ENCODE results near the gene EFNA4. TPM values are rescaled to one million over a fixed set of nuclear protein-coding genes. Genes with fewer than 3 reads are reported as not detected.

Gene EFNA4
- total and polyA plus RNA-seq, 2 of the 8 experiments (the other 6 are each of a cell fraction or from before 2014, with no cell fraction given): 21.9 to 23.9 TPM

GRCh38 chr1:155084722-155085503 is 21.4 kb downstream of the EFNA4 start:
- Histone ChIP-seq H3K4me1 (replicated peaks in 1 of 4; ENCODE audit: control insufficient read depth in 3 of 4, insufficient read depth in 4 of 4, low read length in 3 of 4) (peaks cover 0 to 45% (median 23%) of the 10 kb centered on the region in 4 experiments; a peak in 6 of 7 replicates), H4K8ac (ENCODE audit: extremely low read depth, insufficient read depth, low read length) (peak overlapping the region; percentile 53), H2BK120ac (replicated peaks; ENCODE audit: low read depth, low read length) (peak overlapping the region; percentile 81), H2AK5ac (ENCODE audit: low read depth, low read length) (no peak overlapping the region), H4K5ac (ENCODE audit: insufficient read length, low read depth, low read length) (peak overlapping the region; percentile 92), H2AFZ (ENCODE audit: low read length) (peak overlapping the region; percentile 24), H2BK20ac (ENCODE audit: low read length) (no peak overlapping the region), H3K79me2 (ENCODE audit: control insufficient read depth in 1 of 2, insufficient read depth in 2 of 2, low read length in 2 of 2) (no peaks in the 10 kb centered on the region), H3K9ac (replicated peaks in 1 of 4; ENCODE audit: extremely low read depth in 1 of 4, low read depth in 3 of 4, low read length in 3 of 4) (peak overlapping the region in 2 of 4 experiments; percentile 9 to 10; a peak in 3 of 7 replicates), H3K56ac (replicated peaks; ENCODE audit: insufficient read length, low read depth, low read length) (peak overlapping the region; percentile 50), H4K91ac (replicated peaks; ENCODE audit: insufficient read length, low read length) (no peak overlapping the region), H3K27ac (ENCODE audit: low read depth, low read length) (no peak overlapping the region), H2BK5ac (ENCODE audit: low read depth, low read length) (peak overlapping the region; percentile 84), H3K9me3 (ENCODE audit: insufficient read depth in 2 of 2, low read depth in 1 of 2, low read length in 1 of 2) (no peaks in the 10 kb centered on the region), H3K14ac (ENCODE audit: insufficient read length) (no peak overlapping the region), H3K23ac (ENCODE audit: insufficient read length) (no peak overlapping the region), H2BK15ac (ENCODE audit: low read length) (peak overlapping the region; percentile 92; the same call in 1 of the 2 replicates), H3K79me1 (ENCODE audit: low read depth, low read length) (no peaks in the 10 kb centered on the region), H2BK12ac (ENCODE audit: low read depth, low read length) (no peak overlapping the region), H3K18ac (ENCODE audit: extremely low read depth, low read length) (peak overlapping the region; percentile 97), H3K36me3 (ENCODE audit: control insufficient read depth in 2 of 4, insufficient read depth in 4 of 4, low read length in 3 of 4) (no peaks in the 10 kb centered on the region), H3K4me2 (ENCODE audit: insufficient read depth in 1 of 2, low read depth in 2 of 2, low read length in 2 of 2) (peak overlapping the region; percentile 95 to 96), H3K23me2 (ENCODE audit: low read depth, low read length) (peaks cover 16% of the 10 kb centered on the region; the same call in 1 of the 2 replicates), H4K20me1 (replicated peaks in 1 of 2; ENCODE audit: control insufficient read depth in 1 of 2, insufficient read depth in 2 of 2, low read length in 2 of 2) (peaks cover 0 to 12% of the 10 kb centered on the region in 2 experiments), H3K4me3 (ENCODE audit: extremely low read depth in 1 of 4, insufficient read depth in 2 of 4, low read depth in 3 of 4, low read length in 4 of 4) (peak overlapping the region; percentile 59 to 81 (median 77)), H3K27me3 (replicated peaks in 1 of 4; ENCODE audit: control insufficient read depth in 3 of 4, extremely low read depth in 1 of 4, insufficient read depth in 3 of 4, low read length in 3 of 4) (peaks cover 36 to 46% (median 40%) of the 10 kb centered on the region in 4 experiments), H3K4ac (replicated peaks; ENCODE audit: insufficient read length, low read depth, low read length) (no peak overlapping the region)
- 1% methylated on average over 55 of the region's 67 CpGs; no CpG with 5 or more reads in 1 of the 2 experiments for WGBS, 2 experiments (ENCODE audit: extremely low coverage in 1 of 2, insufficient coverage in 1 of 2, insufficient read length in 1 of 2, insufficient replicate concordance in 2 of 2, low coverage in 1 of 2, low lambda C conversion rate in 2 of 2, missing lambda C conversion rate in 1 of 2)
- ChIA-PET CTCF (ENCODE audit: partially characterized antibody) (interaction anchor here (0.6 to 5.5 kb wide), 58 partner anchors 9 to 899 kb away, joined by 3 to 169 read pairs (median 4); partner anchors contain the start of genes ADAM15, EFNA1, EFNA4 and KRTCAP2), POLR2A (ENCODE audit: partially characterized antibody) (interaction anchor here (0.5 to 2.3 kb wide), 12 partner anchors 14 to 860 kb away, joined by 3 to 13 read pairs (median 4); partner anchors contain the start of genes EFNA4 and SLC50A1)
- DNase-seq (ENCODE audit: low read depth in 1 of 2, low spot score in 2 of 2) (peak; percentile 89 to 96), FAIRE-seq (no peak)
- TF ChIP-seq RNF2 (IDR thresholded peaks at IDR 0.05; ENCODE audit: borderline replicate concordance, low read depth, low read length, missing control alignments, poor library complexity, severe bottlenecking) (no peak), CBX5 (IDR thresholded peaks at IDR 0.05; ENCODE audit: low read depth, low read length) (no peak), HDAC6 (IDR thresholded peaks at IDR 0.05; ENCODE audit: low read depth, low read length) (no peak), GTF2F1 (IDR thresholded peaks at IDR 0.05; ENCODE audit: borderline replicate concordance, low read depth, low read length) (no peak), TBP (IDR thresholded peaks at IDR 0.05; ENCODE audit: low read depth, low read length) (peak; percentile 24; the same call in 1 of the 2 replicates), SIRT6 (IDR thresholded peaks at IDR 0.05; ENCODE audit: low read length) (no peak), SUZ12 (IDR thresholded peaks at IDR 0.05; ENCODE audit: low read length) (no peak), RAD21 (IDR thresholded peaks at IDR 0.05 in 1 of 2, conservative IDR thresholded peaks at IDR 0.05 in 1 of 2; ENCODE audit: low read depth in 2 of 2, low read length in 2 of 2) (peak; percentile 98 to 99), CEBPB (IDR thresholded peaks at IDR 0.05; ENCODE audit: low read depth, low read length) (no peak), BRCA1 (IDR thresholded peaks at IDR 0.05; ENCODE audit: low read depth, low read length) (no peak), JUND (IDR thresholded peaks at IDR 0.05; ENCODE audit: low read length) (peak; percentile 76)

Data from H1 (cell line).